Measurements from ENCODE around the gene MRPL53.
"Not testable (repeated sequence)": the region's sequence is repeated elsewhere in the genome, so short reads cannot be mapped to it uniquely, and the experiment has no call there.

MRPL53 gene

DNA sequence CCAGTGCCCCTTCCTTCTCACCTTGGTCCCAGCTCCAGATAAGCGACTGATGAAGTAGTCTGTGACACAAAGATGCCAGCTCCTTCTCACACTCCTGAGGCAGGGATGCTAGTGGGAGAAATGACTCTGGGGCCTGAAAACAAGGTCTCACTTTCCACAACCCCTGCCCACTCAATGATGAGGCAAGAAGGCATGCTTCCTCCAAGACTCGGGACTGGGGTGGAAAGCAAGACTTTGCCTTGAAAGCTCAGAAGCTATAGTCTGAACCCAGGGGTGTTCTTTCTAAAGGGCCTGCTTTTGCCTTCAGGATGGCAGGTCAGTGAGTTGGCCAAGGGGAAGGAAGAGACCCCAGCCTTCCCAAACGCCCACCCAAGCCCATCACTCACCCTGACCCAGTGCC, 9.0 kb upstream of the MRPL53 start:
- no peak for DNase-seq

DNA sequence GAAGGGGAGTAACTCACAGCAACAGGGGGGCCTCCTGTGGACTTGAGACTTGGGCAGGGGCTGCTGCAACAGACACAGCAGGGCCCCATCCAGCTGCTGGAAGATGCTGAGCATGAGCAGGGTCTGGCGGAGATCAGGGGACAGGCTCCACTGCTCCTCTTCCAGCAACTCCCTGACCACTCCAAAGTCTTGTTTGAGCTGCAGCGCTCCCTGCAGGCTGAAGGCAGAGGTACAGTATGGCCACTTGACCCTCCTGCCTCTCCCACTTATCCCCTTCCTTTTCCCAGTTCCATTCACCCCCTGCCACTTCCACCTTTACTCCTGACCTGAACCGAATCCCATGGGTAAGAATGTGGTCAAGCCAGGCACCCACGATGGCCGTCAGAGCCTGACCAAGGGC, 2.4 kb upstream of the MRPL53 start:
- no peak for DNase-seq

DNA sequence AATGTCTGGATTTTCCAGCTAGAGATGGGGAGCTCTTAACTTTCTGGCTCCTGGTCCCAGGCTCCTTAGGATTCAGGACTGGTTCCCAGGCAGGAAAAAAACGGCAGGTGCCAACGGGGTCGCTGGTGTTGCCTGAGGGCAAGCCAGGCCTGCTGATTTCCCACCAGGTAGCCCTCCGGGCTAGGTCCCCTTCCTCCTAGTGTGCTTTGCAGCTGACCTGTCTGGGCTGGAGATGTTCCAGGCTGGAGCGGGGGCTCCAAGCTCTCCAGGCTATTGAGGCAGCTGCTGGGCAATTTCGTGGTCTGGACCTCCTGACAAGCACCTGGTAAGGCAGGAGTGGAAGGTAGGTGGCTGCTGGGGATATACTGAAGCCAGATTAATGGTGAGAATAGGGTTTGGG, 2.0 kb upstream of the MRPL53 start:
- DNase-seq: no peak

DNA sequence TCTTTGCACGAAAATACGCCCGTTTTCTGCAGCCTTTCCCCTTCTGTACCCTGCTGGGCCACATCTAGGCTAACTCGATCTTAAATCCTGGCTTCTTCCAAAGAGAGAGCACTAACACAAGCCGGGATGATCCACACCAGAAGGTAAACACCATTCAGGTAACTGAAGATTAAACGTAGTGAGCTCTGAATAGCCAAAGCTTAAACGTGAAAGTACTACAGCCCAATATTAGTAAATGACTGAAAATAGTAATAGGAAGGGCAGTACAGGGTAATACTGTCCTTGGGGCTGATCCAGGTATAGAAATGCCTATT, 422 bp upstream of the MRPL53 start:
- no peak for DNase-seq

DNA sequence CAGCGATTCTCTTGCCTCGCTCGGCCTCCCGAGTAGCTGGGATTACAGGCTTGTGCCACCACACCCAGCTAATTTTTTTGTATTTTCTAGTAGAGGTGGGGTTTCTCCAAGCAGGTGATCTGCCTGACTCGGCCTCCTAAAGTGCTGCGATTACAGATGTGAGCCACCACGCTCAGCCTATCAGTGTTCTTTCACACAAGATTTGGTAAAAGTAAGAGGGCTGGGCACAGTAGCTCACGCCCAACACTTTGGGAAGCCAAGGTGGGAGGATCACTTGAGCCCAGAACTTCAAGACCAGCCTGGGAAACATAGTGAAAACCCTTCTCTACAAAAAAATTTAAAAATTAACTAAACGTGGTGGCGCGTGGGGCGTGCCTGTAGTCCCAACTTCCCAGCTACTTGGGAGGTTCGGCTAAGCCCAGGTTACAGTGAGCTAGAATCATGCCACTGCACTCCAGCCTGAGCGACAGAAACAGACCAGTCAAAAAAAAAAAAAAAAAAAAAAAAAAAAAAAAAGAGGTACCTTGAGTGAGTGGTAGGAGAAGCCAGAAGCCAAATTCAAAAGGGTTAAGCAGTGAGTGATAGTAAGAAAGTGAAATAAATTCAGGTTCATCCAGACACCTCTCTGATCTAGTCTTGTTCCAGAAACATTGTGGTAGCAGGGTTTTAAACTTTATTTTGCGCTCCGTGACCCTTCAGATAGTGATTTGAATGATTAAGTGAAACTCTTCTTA, 981 bp downstream of the MRPL53 start:
- no peak for DNase-seq

DNA sequence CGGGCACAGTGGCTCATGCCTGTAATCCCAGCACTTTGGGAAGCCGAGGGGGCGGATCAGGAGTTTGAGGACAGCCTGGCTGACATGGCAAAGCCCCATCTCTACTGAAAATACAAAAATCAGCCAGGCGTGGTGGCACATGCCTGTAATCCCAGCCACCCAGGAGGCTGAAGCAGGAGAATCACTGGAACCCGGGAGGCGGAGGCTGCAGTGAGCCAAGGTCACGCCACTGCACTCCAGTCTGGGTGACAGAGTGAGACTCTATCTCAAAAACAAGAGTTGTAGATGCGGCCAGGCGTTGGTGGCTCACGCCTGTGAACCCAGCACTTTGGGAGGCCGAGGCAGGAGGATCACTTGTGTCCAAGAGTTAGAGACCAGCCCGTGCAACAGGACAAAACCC, 1.7 kb downstream of the MRPL53 start:
- not testable (repeated sequence) for DNase-seq

DNA sequence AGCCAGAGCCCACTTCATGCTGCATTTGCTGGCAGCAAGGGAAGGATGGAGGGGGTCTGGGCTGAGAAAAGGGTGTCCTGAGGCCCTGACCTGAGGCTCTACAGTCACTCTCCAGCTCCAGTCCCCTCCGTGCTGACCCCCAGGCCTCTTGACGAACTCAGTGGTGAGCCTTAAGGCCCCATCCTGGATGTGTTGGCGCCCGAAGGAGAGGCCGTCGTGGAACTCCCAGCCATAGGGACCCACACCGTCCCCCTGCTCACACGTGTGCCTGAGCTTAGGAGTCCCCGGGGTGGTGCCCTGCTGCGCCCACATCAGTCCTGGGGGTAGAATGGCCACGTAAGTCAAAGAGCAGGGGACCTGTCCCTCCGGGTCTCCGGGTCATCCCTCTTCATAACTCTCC, 8.1 kb downstream of the MRPL53 start:
- peak; percentile 63 for DNase-seq

DNA sequence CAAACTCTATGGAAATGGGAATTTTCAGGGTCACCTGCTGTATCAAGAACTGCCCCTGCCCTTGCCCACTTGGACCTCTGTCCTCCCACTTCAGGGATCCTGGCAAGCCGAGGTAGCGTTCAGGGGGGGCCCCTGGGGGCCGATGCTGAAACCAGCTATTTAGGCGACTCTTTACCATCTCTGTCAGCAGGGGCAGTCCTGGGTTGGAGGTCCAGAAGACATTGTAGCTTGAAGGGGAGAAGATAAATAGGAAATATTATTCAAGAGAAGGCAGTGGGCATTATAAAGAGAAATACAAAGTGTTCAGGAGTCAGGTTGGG, 9.7 kb downstream of the MRPL53 start:
- DNase-seq: no peak

DNA sequence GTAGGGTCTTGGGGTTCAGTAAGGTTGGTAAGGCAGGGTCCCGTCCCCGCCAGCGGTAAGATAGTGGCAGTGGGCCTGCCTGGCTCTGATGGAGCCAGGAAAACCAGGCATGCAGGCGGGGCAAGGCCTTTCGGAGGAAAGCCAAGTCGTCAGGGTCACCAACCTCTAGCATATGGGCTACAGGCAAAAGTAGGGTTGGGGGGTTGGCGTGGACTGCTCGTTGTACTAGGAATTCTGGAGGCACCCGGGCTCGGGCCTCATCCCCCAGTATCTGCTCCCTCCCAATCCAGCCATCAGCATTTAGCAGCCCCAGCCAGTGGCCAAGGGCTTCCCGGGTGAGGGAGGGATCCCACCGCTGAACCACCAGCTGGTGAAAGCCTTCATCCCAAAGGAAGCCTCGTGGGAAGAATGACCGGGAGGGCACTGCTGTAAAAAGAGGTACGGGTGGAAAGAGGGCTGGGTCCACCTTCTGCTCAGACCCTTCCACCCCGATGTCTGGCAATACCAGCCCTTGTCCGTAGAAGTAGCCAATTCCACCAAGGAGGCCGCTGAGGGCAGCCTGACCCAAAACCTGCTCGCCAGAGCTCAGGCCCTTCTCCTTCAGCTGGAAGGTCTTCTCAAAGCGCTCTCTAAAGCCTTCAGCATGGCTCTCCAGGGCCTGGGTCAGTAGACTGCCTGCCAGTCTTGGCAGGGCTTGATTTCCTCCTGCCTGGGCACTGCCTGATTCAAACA, 10.3 kb downstream of the MRPL53 start:
- DNase-seq: no peak

DNA sequence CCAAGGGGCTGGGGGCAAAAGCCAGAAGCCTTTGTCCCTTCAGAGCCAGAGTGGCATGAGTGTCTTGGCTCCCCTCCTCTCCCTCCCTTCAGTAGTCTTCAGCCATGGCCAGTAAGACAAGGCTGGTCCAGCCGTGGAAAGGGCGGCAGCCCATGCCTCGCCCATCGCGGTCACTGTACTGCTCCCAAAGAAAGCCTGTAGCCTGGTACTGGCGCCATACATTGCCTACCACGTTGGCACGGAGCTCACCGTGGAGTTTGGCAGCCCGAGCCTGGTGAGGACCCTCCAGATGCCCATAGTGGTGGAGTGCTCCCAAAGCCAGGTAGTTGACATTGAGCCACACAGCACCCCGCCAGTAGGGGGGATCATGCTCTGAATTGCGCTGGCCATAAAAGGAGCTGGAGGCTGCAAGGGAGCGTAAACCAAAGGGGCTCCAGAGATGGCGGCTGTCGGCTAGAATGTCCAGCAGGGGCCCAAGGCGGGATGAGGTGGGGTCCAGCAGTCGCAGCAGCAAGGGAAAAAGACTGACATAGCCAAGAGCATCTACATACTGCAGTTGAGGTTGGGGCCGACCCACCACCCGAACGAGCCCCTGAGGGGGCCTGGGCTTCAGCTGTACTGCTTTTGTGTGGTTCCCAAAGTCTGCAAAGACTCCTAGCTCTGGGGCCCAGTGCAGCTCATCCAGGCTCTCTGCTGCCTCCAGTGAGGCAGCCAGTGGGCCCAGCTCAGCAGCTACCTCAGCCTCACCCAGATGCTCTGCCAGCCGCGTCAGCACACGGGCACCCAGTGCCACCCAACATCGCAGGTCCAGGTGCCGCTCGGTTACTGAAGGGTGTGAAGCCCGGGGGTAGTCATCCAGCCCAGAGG, 11.1 kb downstream of the MRPL53 start:
- DNase-seq: no peak

DNA sequence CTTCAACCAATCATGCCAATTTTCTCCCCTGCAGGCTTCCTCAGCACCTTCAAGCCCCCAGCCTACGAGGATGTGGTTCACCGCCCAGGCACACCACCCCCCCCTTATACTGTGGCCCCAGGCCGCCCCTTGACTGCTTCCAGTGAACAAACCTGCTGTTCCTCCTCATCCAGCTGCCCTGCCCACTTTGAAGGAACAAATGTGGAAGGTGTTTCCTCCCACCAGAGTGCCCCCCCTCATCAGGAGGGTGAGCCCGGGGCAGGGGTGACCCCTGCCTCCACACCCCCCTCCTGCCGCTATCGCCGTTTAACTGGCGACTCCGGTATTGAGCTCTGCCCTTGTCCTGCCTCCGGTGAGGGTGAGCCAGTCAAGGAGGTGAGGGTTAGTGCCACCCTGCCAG, 12.3 kb downstream of the MRPL53 start:
- DNase-seq: not testable (repeated sequence)

DNA sequence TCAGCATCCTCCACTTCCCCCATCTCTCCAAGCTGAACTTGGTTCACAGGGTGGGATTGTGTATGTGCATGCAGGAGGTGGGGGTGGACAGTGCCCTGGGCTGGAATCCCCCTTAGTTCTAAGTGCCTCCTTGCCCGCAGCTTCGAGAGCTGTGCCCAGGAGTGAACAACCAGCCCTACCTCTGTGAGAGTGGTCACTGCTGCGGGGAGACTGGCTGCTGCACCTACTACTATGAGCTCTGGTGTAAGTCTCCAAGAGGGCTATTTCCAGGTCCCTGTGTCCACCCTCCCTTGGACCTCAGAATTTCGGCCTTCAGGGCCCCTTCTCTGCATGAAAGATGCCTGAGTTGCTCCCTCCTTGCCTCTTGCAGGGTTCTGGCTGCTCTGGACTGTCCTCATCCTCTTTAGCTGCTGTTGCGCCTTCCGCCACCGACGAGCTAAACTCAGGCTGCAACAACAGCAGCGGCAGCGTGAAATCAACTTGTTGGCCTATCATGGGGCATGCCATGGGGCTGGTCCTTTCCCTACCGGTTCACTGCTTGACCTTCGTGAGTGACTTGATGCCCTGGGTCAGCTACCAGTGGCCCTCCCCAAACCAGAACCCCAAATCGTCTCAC, 12.9 kb downstream of the MRPL53 start:
- DNase-seq: not testable (repeated sequence)

DNA sequence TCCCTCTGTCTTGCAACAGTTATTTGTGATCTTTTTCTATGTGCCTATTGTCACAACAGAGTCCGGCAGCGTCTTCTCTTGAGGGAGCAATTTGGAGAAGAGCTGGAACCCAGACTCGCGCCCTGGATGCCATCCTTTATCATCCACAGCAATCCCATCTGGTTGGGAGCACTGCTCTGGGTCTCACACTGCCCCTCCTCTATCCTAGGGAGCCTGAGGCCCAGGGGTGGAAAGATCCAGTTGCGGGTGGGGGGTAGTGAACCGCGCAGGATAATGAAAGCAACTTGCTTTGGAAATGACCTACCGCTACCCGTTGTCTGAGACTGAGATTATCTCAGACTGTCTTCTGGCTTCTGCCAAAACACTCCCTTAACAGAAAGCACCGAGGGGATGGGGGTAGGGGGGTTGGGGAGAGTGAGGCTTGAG, 13.5 kb downstream of the MRPL53 start:
- no peak for DNase-seq

DNA sequence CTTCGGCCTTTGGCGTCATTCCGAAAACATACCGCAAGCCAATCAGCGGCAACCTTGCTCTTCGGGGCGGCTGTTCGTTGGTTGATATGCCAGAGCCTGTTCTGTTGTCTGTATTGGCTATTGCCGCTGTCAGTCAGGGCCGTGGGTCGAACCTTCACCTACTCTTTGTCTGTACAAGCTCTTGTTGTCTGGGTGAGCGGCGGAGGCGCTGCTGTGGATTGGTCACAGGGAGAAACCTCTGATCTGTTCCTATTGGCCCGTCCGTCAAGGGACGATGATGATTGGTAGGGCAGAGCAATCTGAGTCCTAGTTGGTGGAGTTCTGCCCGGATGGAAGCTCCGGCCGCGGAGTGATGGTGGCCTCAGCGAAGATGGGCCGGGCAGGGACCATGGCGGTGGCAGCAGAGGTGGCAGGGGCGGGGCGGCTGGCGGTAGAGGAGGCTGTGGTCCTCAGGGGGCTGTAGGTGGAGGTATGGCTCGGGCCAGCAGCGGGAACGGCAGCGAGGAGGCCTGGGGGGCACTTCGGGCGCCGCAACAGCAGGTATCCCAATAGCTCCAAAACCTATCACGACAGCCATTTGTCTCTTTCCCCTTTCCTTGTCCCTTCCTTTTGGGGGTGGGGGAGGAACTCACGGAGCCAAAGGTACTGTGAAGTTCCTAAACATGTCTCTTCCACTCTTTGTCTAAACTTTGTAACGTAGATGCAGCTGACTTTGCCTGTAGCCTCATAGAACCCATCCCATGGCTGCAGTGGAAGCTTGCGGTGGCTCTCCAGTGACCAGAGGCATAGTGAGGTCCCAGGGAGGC, 14.1 kb downstream of the MRPL53 start, which contains the start of gene WBP1:
Gene WBP1, plus strand, starts transcription at position 307 of the 806 bp plus-strand sequence. Its CDS starts 165 bp downstream, at position 472.
- peak; percentile 99 for DNase-seq

DNA sequence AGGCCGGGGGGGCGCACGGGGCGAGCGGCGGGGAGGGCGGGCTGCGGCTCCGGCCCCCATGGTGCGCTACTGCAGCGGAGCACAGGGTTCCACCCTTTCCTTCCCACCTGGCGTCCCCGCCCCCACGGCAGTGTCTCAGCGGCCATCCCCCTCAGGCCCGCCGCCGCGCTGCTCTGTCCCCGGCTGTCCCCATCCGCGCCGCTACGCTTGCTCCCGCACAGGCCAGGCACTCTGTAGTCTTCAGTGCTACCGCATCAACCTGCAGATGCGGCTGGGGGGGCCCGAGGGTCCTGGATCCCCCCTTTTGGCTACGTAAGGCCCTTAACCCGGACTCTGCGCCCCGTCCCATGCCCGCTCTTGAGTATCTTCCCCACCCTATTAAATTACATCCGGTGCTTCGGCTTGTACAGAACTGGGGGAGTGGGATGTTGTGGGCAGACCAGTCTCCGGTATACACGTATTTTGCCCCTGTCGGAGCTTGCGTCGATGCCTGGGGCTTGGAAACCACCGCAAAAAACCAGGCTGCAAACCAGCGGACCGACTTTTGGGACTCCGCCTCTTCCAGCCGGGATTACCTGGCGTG, 14.8 kb downstream of the MRPL53 start:
- peak; percentile 91 for DNase-seq

DNA sequence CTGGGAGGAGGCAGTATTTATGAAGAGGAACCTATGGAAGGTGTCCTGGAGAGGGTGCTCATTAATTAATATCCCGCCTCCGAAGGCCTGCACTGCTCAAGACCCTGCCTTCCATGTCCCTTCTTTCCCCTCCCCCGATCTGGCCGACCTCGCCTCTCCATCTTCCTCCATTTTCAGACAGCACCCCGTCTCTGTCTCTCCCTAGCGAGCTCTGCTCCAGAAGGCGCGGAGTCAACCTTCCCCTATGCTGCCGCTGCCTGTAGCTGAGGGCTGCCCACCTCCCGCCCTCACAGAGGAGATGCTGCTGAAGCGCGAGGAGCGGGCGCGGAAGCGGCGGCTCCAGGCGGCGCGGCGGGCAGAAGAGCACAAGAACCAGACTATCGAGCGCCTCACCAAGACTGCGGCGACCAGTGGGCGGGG, 15.3 kb downstream of the MRPL53 start:
- no peak for DNase-seq

DNA sequence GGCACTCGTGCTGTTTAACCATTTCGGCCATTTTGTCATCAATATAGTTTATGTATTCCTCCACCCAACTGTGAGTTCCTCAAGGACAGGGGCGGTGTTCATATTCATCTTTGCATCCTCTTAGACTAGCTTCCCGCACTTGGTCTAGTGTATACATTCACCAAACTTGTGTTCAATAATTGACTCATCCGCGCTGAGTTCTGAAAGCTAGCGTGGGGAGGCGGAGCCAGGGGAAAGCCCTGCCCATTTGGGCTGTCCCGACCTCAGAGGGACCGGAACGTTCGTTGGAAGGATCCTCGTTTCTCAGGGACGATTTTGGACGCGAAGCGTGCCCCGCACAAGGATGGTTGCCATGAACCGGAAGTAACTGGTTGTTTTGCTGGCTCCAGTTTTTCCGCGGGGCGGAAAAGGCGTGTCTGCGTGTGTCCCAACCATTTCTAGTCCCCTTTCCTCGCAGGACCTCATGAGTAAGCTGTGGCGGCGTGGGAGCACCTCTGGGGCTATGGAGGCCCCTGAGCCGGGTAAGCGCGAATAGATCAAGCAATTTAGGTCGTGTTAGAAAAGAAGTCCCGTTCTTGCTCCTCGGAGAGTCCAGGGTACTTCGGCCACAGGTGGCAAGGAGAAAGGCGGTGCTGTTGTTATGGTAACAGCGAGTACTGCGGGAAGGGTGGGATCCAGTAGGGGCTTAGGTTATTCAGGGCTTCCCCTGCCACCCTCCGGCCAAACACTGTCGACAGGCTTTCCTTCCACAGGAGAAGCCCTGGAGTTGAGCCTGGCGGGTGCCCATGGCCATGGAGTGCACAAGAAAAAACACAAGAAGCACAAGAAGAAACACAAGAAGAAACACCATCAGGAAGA, 17.6 kb downstream of the MRPL53 start, which contains the start of gene INO80B:
Gene INO80B, plus strand, starts transcription at position 434 of the 858 bp plus-strand sequence. Its CDS starts 30 bp downstream, at position 464.
- peak; percentile 99 for DNase-seq

DNA sequence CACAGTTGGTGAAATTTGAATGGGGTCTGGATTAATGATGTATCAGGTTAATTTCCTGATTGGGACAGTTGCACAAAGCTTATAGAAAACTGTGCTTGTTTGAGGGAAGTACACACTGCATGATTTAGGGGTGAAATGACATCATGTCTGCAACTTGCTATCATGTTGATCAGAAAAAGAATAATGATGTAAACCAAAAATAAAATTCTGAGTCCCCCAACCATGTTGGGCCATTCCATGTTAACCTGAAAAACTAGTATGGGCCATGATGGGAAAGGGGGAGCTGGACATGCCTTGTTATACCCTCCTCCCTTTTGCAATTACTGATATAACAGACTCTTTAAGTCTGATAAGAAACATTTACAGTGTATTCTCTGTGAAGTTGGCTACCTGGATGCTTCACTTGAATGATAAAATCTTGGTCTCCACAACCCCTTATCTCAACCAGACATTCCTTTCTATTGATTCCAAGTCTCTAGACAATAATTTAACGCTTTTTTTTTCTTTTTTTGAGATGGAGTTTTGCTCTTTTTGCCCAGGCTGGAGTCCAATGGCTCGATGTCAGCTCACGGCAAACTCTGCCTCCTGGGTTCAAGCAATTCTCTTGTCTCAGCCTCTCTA, 21.8 kb downstream of the MRPL53 start:
- no peak for DNase-seq

DNA sequence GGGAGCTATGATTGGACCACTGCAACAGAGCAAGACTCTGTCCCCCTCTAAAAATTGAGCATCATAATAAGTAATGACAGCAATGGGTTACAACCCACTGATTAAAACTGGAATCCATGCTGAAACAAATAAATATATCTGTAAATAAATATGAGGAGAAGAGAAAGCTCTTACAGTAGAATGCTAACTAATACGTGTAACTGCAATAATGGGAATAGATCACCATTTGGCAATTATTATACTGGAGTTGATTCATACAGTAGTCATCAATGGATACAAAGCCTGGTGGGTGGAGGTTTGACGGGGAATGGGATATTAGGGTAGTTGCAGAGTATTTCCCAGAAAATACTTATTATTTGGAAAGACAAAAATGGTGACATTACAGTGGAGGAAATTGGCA, 23.7 kb downstream of the MRPL53 start:
- DNase-seq: no peak

DNA sequence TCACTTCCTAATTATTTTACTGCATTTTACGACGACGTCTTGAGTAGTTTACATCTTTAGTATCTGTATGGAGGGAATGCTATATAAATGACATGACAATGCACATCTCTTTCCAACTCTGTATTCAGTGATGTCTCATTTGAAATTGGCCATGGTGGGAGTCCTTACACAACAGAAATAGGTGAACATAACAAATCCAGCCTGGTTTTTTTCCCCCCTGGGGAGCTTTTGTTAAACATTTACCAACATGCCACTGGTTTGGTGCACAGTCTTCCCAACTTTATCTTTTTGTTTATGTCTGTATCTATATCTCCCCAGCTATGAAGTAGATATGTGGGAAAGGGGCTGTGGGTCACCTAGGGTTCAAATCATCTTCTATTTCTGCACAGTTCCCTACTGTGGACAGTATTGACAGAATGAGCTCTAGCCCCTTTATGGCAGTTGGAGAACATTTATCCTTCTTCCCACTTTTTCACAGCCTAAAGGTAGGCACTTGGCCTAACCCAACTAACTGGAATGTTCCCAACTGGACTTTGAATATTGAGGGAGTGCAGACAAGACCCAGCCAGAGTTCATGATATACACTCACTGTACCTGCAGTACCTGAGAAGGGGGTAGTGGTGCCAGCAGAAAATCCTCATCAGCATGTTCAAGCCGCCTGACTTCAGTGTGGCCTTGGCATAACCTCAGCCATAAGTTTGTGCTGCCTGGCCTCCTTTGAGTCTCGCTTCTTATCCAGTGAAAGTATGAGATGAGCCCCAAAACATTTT, 25.1 kb downstream of the MRPL53 start:
- DNase-seq: no peak

Measured in activated CD8-positive, alpha-beta memory T cell treated with anti-CD3 and anti-CD28 coated beads for 24 hours (primary cell).